Measurements from ENCODE around the gene FER. TPM values are rescaled to one million over a fixed set of nuclear protein-coding genes. Genes with fewer than 3 reads are reported as not detected.
A peak's percentile ranks its signal among the peaks of the same experiment; 100 is the strongest.

Gene FER
- polyA plus RNA-seq, 1 donor (not counting 4 experiments of a cell fraction or from before 2014, with no cell fraction given), result 17.1 TPM

GRCh38 chr5:108729242-108729615 is 18.5 kb upstream of the FER start:
- H3K27me3 ChIP-seq (ENCODE audit: control insufficient read depth, extremely low read depth, insufficient read depth, low read length), result no peaks in the 10 kb centered on the region
- H3K4me3 ChIP-seq (ENCODE audit: control insufficient read depth in 2 of 3, extremely low read depth in 1 of 3, insufficient read depth in 2 of 3, low read depth in 1 of 3, low read length in 3 of 3), result no peak overlapping the region
- H4K20me1 ChIP-seq (ENCODE audit: control insufficient read depth, extremely low read depth, insufficient read depth, low read length), result no peaks in the 10 kb centered on the region
- H3K36me3 ChIP-seq (ENCODE audit: control insufficient read depth in 2 of 2, extremely low read depth in 1 of 2, insufficient read depth in 2 of 2, low read length in 2 of 2), result no peaks in the 10 kb centered on the region
- dilution Hi-C loops (cut with MboI; ENCODE audit: extremely low pct_ligation_motif_present, low sequenced_read_pairs), result no loop called here
- peaks cover 20% of the 10 kb centered on the region for H3K4me1 ChIP-seq (ENCODE audit: control insufficient read depth, extremely low read depth, insufficient read depth, low read length)
- DNase-seq (ENCODE audit: low read depth, low spot score) (no peak), FAIRE-seq (no peak)
- no peaks in the 10 kb centered on the region for H3K79me2 ChIP-seq (ENCODE audit: control insufficient read depth, insufficient read depth, low read length)
- H3K9ac ChIP-seq (ENCODE audit: control insufficient read depth, extremely low read depth, insufficient read depth, low read length), result no peak overlapping the region
- no peak for TF ChIP-seq CTCF (optimal IDR thresholded peaks at IDR 0.05 in 1 of 3, IDR thresholded peaks at IDR 0.05 in 1 of 3, conservative IDR thresholded peaks at IDR 0.05 in 1 of 3; ENCODE audit: extremely low read depth in 1 of 3, insufficient read depth in 2 of 3, low read length in 3 of 3)
- TF ChIP-seq EZH2 (IDR thresholded peaks at IDR 0.05; ENCODE audit: low read length), result no peak
- no peaks in the 10 kb centered on the region for H3K9me3 ChIP-seq (ENCODE audit: control insufficient read depth, low read depth, low read length)
- peak overlapping the region; percentile 88 for H3K4me2 ChIP-seq (ENCODE audit: control insufficient read depth, extremely low read depth, insufficient read depth, low read depth, low read length)
- no peak overlapping the region for H2AFZ ChIP-seq (ENCODE audit: control insufficient read depth, low read length)
- H3K9me1 ChIP-seq (ENCODE audit: control insufficient read depth, extremely low read depth, insufficient read depth, low read length), result no peaks in the 10 kb centered on the region
- no peak overlapping the region for H3K27ac ChIP-seq (ENCODE audit: control insufficient read depth, insufficient read depth, low read length)

- Histone ChIP-seq H3K79me2 (ENCODE audit: control insufficient read depth, insufficient read depth, low read length) (no peaks in the 10 kb centered on the region), H3K36me3 (ENCODE audit: control insufficient read depth in 2 of 2, extremely low read depth in 1 of 2, insufficient read depth in 2 of 2, low read length in 2 of 2) (no peaks in the 10 kb centered on the region), H3K4me1 (ENCODE audit: control insufficient read depth, extremely low read depth, insufficient read depth, low read length) (peaks cover 20% of the 10 kb centered on the region), H3K9ac (ENCODE audit: control insufficient read depth, extremely low read depth, insufficient read depth, low read length) (no peak overlapping the region), H3K27me3 (ENCODE audit: control insufficient read depth, extremely low read depth, insufficient read depth, low read length) (no peaks in the 10 kb centered on the region), H2AFZ (ENCODE audit: control insufficient read depth, low read length) (no peak overlapping the region), H3K4me3 (ENCODE audit: control insufficient read depth in 2 of 3, extremely low read depth in 1 of 3, insufficient read depth in 2 of 3, low read depth in 1 of 3, low read length in 3 of 3) (no peak overlapping the region), H3K9me3 (ENCODE audit: control insufficient read depth, low read depth, low read length) (no peaks in the 10 kb centered on the region), H3K9me1 (ENCODE audit: control insufficient read depth, extremely low read depth, insufficient read depth, low read length) (no peaks in the 10 kb centered on the region), H3K27ac (ENCODE audit: control insufficient read depth, insufficient read depth, low read length) (no peak overlapping the region), H3K4me2 (ENCODE audit: control insufficient read depth, extremely low read depth, insufficient read depth, low read depth, low read length) (no peak overlapping the region), H4K20me1 (ENCODE audit: control insufficient read depth, extremely low read depth, insufficient read depth, low read length) (no peaks in the 10 kb centered on the region)
- TF ChIP-seq EZH2 (IDR thresholded peaks at IDR 0.05; ENCODE audit: low read length) (no peak), CTCF (optimal IDR thresholded peaks at IDR 0.05 in 1 of 3, IDR thresholded peaks at IDR 0.05 in 1 of 3, conservative IDR thresholded peaks at IDR 0.05 in 1 of 3; ENCODE audit: extremely low read depth in 1 of 3, insufficient read depth in 2 of 3, low read length in 3 of 3) (no peak)
- dilution Hi-C loops (cut with MboI; ENCODE audit: extremely low pct_ligation_motif_present, low sequenced_read_pairs), result no loop called here
- FAIRE-seq (no peak), DNase-seq (ENCODE audit: low read depth, low spot score) (no peak)
These were observed 16.9 kb upstream of the FER start for GRCh38 chr5:108730617-108731340.

All from keratinocyte (primary cell).